ENCODE data around the gene MID1.
A peak's percentile ranks its signal among the peaks of the same experiment; 100 is the strongest.

The MID1 gene

DNA sequence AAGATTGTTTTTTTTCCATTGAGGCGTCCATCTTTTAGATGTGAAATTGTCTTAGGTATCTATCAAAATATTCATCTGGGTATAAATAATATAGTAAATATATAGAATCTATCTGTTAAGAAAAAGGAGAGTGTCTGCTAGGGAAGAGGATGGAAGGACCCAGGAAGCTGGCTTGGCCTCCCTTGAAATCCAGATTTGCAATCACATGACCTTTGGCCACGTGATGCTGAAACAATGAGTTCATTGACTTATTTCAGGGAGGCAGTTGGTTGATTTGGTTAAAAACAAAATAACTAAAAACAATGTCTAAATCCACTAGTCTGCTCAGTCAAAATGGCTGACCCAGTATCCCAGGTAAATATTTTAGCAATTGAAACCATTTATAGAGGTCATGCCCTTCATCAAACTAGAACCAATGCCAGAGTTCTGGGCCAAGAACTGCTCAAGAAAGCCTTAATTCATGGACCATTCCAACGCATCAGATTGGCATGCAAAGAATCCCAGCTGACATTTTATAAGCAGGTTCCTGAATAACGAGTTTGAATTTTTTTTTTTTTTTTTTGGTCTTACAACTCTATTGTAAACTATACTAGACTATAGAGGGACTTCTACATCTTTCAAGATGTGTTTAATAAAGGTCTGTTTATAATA, 172.7 kb downstream of the MID1 start:
- TF ChIP-seq, protein P1, sequence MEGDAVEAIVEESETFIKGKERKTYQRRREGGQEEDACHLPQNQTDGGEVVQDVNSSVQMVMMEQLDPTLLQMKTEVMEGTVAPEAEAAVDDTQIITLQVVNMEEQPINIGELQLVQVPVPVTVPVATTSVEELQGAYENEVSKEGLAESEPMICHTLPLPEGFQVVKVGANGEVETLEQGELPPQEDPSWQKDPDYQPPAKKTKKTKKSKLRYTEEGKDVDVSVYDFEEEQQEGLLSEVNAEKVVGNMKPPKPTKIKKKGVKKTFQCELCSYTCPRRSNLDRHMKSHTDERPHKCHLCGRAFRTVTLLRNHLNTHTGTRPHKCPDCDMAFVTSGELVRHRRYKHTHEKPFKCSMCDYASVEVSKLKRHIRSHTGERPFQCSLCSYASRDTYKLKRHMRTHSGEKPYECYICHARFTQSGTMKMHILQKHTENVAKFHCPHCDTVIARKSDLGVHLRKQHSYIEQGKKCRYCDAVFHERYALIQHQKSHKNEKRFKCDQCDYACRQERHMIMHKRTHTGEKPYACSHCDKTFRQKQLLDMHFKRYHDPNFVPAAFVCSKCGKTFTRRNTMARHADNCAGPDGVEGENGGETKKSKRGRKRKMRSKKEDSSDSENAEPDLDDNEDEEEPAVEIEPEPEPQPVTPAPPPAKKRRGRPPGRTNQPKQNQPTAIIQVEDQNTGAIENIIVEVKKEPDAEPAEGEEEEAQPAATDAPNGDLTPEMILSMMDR (IDR thresholded peaks at IDR 0.05; ENCODE audit: low read depth, low read length): no peak
- DNase-seq (ENCODE audit: low read depth, low spot score): peak; percentile 11
- no peak overlapping the region for H3K4me3 ChIP-seq (ENCODE audit: low read depth, low read length)
- in situ Hi-C loops (cut with HindIII; ENCODE audit: low sequenced_read_pairs): no loop called here

DNA sequence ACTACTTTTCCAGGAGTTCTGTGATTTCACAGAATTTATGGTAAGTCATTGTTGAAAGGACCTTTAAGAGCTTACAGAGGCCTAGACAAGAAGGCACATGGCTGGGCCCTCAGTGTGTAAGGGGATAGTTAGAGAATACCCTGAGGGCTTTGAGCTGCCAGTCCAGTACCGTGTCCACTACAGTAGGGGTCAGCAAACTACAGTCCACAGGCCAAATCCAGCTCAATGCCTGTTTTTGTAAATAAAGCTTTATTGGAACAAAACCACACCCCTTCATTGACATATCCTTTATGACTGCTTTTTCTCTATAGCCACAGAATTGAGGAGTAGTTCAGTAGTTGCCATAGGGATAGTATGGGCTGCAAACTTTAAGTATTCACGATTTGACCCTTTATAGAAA, 176.2 kb downstream of the MID1 start:
- no peak for DNase-seq (ENCODE audit: low read depth, low spot score)
- in situ Hi-C loops (cut with HindIII; ENCODE audit: low sequenced_read_pairs): no loop called here
- TF ChIP-seq, protein P1 (IDR thresholded peaks at IDR 0.05; ENCODE audit: low read depth, low read length): no peak
- H3K4me3 ChIP-seq (ENCODE audit: low read depth, low read length): no peak overlapping the region

DNA sequence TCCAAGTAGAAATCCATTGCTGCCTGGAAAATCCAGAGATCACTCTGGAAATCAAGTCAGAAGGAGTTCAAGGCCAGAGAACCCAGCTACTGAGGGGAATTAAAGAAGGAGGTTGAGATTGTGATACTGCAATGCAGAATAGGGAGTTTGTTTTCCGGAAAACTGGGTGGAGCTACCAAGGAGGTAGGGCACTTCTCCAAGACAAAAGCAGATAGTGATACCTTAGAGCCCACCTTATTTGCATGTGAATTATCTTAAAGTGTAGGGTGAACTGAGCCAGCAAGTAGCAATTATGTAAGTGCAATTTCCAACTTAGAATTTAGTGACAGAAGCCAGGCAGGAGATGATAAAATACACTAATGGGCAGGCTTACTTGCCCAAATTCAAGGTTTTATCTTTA, 178.9 kb downstream of the MID1 start:
- H3K4me3 ChIP-seq (ENCODE audit: low read depth, low read length): no peak overlapping the region
- DNase-seq (ENCODE audit: low read depth, low spot score): no peak
- in situ Hi-C loops (cut with HindIII; ENCODE audit: low sequenced_read_pairs): no loop called here
- TF ChIP-seq, protein P1 (IDR thresholded peaks at IDR 0.05; ENCODE audit: low read depth, low read length): no peak

DNA sequence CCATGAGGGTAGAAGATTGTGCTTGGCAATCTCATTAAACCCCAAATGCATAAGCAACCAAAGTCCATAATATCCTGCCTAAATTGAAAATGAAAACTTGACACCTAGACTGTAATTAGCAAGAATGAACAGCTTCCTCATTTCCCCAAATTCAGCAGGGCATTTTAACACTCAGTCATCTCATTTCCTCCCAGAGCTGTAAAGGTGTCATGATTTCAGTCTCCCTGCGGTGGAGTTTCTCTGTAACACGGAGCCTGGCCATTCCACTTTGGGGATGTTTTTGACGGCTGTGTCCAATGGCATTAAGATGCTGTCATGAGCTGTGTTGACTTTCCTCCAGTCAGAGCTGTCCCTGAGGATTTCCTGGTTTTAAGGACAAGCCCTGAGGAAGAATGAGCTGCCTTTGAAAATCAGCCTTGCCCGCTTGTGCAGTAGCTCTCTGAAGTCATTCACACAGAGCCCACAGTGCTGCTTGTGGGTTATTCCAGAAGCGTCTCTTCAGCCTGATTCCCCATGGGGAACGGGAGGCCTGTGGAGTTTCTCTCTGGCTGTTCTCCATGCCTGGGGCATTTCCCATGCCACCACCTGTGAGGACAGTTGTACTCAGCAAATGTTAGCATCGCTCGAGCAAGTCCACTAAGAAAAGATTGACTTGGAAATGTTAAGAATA, 187.0 kb downstream of the MID1 start:
- no peak for DNase-seq (ENCODE audit: low read depth, low spot score)
- no peak overlapping the region for H3K4me3 ChIP-seq (ENCODE audit: low read depth, low read length)
- TF ChIP-seq, protein P1 (IDR thresholded peaks at IDR 0.05; ENCODE audit: low read depth, low read length): no peak
- in situ Hi-C loops (cut with HindIII; ENCODE audit: low sequenced_read_pairs): no loop called here

DNA sequence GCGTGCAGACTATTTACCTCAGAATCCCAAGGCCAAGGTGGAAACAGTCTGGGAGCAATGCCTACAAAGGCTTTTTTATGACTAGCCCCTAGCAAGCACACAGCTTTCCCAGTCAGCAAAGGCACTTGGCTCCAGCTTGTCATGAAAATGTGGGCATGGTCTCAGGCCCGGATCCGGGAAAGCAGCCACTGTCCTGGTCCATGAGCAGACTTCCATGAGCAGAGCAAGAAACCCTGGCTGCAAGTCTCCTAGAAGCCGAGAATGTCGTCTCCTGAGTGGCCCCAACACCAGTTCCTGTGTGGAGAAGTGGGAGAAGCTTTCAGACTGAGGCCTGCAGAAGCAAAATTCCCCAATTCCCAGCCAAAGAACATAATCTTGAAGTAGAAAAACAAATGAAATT, 190.5 kb downstream of the MID1 start:
- no peak for DNase-seq (ENCODE audit: low read depth, low spot score)
- H3K4me3 ChIP-seq (ENCODE audit: low read depth, low read length): no peak overlapping the region
- in situ Hi-C loops (cut with HindIII; ENCODE audit: low sequenced_read_pairs): no loop called here
- TF ChIP-seq, protein P1 (IDR thresholded peaks at IDR 0.05; ENCODE audit: low read depth, low read length): no peak

DNA sequence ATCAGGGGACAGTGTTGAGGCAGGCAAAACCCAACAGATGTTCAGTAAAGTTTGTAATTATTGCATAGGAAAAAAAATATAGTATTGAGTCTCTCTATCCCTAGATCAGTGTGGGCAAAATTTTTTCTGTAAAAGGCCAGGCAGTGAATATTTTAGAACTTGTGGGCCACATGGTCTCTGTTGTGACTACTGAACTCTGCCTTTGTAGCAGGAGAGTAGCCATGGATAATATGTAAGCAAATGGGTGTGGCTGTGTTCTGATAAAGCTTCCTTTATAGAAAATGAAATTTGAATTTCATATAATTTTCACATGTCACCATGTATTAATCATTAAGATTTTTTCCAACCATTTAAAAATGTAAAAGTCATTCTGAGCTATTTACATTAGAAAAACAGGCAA, 193.1 kb downstream of the MID1 start:
- TF ChIP-seq, protein P1 (IDR thresholded peaks at IDR 0.05; ENCODE audit: low read depth, low read length): no peak
- no peak for DNase-seq (ENCODE audit: low read depth, low spot score)
- in situ Hi-C loops (cut with HindIII; ENCODE audit: low sequenced_read_pairs): no loop called here
- H3K4me3 ChIP-seq (ENCODE audit: low read depth, low read length): no peak overlapping the region
